OCI-LY1 (cell line): ENCODE data around the gene RPS6KA2.

Source experiments
- CTCF ChIP-seq: fragments of 200-600 bp; sonication (generic), shearing (Covaris generic); IDR thresholded peaks from 2 replicates; pipeline ENCODE4 v1.5.1; 2017; ENCODE audit warnings: mild to moderate bottlenecking, antibody characterized with exemption, low read length, moderate library complexity, mixed read lengths
- EZH2 ChIP-seq: fragments of 200-600 bp; sonication (generic), shearing (Covaris generic); IDR thresholded peaks from 2 replicates; pipeline ENCODE4 v1.8.0; 2017; ENCODE audit warnings: borderline replicate concordance, mixed run types, mild to moderate bottlenecking, antibody characterized with exemption, low read length, moderate library complexity, mixed read lengths

- TF ChIP-seq CTCF (no peak), EZH2 (no peak)
These were observed 646 bp downstream of the RPS6KA2 start for GRCh38 chr6:166626177-166627032.
